HG02938 (cell line): Measurements from ENCODE around the gene NOXA1.

ENCODE experiments used
- ATAC-seq: cut with Tn5 transposase; IDR thresholded peaks from one replicate; pipeline ENCODE4 v1.9.1; 2021; ENCODE audit warnings: mild to moderate bottlenecking, moderate library complexity; ENCODE audit not compliant: unreplicated experiment

NOXA1 gene

GRCh38 chr9:137387891-137388560 lies 35.2 kb upstream of the NOXA1 start:
- no peak for ATAC-seq

GRCh38 chr9:137388589-137389427 lies 34.4 kb upstream of the NOXA1 start:
- no peak for ATAC-seq

DNA sequence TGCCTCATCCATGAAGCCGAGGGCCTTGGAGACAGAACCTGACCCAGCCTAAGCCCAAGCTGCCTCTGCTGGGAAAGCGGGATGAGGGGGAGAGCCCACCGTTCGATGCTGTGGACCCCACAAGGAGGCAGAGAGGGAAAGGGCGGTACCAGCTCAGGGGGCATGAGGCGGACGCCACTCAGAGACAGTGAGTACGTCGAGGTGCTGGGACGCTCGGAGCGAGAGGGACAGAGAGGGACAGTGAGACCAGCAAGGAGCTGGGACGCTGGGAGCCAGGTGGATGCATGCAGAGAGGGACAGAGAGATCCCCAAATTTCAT lies 33.8 kb upstream of the NOXA1 start:
- no peak for ATAC-seq

- no peak for ATAC-seq
Measured at GRCh38 chr9:137390553-137391410, 32.4 kb upstream of the NOXA1 start.

- no peak for ATAC-seq
Measured at GRCh38 chr9:137391411-137391754, 31.8 kb upstream of the NOXA1 start.

DNA sequence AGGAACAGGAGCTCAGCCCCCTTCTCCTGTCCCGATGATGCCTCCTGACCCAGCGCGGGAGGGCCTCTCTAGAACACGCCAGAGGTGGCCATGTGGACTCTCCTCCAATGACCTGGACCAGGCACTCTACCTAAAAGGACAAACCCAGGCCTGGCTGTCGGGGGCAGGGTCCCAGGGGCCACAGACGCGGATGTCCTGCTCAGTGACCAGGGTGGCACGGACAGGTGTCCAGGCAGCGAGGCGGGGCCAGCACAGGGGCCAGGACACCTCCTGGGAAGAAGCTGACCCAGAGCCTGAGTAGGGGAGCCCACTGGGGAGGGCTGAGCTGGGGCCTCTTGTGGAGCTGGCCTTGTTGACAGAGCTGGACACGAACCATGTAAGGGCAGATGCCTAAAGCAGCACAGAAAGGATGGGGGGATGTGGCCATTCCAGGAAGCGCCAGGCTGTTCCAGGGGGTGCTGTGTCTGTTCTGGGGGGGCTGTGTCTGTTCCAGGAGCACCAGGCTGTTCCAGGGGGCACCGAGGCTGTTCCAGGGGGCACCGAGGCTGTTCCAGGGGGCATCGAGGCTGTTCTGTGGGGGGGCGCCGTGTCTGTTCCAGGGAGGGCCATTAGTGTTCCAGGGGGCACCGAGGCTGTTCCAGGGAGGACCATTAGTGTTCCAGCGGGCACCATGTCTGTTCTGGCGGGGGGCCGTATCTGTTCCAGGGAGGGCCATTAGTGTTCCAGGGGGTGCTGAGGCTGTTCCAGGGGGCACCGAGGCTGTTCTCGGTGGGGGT lies 30.8 kb upstream of the NOXA1 start:
- no peak for ATAC-seq

DNA sequence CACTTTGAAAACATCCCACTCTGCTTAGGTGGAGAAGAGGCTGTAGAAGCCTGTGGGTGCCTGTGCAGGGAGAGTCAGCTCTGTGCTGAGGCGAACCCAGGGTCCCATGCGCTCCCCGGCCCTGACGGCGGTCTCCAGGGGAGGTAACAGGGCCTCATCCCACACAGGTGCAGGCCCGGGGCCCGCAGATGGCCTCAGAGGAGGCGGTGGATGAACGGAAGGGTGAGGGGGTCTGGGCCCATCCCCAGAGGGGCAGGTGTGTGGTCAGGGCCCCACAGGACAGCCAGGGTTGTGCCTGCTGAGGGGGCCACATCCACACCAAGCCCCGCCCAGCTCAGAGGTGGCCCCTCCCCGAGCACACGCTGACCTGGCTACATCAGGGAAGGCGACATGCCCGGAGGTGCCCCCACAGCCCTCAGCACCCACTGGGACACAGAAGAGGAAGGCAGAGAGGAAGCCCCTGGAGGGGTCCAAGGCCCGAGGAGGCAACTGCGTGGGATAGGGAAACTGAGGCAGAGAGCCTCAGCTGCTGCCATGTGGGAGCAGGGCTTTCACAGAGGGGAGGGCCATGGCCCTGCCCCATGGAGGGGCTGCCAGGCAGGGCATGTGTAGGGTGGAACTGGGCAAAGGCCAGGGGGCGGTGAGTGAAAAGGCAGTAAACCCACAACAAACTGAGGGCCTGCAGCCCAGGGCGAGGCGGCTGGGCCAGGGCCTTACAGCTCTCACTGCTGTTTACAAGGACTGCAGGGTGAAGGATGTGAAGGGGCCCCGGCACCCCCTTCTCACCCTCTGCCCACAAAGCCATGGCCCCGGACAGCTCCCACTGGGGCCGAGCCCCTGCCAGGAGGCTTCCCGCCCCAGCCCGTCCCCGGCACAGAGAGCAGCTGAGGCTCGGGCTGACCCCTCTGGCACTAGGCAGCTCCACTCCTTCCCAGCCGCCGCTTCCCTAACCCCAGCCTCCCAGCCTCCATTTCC lies 29.7 kb upstream of the NOXA1 start:
- no peak for ATAC-seq

DNA sequence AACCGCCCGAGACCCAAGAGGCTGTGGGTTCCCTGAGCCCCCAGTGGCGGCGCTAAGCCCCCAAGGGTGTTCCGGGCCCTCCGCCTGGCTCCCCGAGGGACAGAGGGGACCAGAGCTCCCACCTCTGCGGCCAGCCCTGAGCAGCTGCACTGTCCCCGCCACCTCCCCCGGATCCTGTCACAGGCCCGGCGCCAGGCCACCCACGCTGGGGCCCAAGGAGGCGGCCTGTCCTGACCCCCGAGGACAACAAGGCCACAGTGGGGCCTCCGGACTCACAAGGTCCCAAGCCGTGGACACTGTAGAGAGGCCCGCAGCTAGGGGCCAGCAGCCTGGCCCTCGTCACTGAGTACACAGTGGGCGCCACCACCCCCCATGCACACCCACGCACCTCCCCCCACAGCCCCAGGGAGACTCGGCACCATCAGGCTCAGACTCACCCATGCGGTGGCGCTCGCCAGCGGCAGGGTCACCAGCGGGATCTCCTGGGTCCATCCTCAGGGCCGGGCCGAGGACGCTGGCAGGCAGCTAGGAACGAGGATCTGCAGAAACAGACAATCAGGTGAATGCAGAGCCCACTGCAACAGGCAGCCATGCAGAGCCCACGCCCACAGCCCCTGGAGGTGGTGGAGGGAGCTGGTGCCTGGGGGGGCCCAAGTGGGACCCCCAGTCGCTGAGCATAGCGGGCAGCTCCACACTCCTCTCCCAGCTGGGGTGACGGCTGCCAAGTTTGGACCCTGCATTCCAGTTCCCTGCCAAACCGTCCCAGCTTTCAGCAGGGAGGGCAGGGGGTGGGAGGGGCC lies 28.1 kb upstream of the NOXA1 start:
- ATAC-seq = no peak

GRCh38 chr9:137395666-137396010 lies 27.6 kb upstream of the NOXA1 start:
- no peak for ATAC-seq

DNA sequence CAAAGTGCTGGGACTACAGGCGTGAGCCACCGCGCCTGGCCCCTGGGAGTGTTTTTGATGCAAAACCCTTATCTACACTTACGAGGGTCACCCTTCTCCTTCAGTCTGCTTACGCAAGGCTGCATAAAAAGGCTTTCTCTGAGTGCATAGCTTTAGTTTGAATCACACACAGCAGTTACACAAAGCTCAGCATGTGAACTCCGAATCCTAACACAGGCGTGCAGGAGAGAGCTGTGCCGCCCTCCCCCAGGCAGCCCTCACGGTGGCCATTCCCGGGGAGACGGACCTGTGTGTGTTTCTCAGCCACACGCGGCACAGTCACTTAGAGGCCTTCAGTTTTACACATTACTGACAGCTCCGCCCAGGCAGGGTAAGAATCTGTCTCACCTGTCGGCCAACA lies 27.0 kb upstream of the NOXA1 start:
- no peak for ATAC-seq

- ATAC-seq = no peak
Measured at GRCh38 chr9:137396634-137397367, 26.4 kb upstream of the NOXA1 start.

DNA sequence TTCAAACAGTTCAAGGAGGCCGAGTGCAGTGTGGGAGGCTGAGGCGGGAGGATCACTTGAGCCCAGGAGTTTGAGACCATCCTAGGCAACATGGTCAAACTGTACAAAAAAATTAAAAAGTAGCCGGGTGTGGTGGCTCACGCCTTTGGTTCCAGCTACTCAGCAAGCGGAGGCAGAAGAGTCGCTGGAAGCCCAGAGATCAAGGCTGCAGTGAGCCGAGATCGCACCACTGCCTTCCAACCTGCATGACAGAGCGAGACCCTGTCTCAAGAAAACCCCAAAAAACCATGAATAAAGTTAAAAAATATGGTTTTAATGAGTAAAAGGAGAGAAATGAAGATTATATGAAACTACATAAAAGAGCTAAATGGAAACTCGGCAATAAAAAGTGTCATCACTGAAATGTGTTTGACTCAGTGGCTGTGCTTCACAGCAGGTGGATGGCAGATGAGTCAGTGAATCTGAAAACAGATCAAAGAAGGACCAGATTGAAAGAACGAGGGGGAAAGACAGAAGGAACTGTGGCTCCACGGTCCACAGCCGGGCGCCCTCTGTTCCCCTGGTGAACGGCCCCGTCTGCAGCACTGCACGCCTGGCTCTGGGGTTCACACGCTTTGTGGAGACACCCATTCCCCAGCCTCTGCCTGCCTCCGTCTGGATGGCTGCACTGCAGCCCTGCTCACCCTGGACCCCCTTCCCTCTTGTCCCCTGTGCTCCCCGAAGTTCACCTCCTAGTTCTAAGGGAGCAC lies 25.3 kb upstream of the NOXA1 start:
- ATAC-seq = no peak

DNA sequence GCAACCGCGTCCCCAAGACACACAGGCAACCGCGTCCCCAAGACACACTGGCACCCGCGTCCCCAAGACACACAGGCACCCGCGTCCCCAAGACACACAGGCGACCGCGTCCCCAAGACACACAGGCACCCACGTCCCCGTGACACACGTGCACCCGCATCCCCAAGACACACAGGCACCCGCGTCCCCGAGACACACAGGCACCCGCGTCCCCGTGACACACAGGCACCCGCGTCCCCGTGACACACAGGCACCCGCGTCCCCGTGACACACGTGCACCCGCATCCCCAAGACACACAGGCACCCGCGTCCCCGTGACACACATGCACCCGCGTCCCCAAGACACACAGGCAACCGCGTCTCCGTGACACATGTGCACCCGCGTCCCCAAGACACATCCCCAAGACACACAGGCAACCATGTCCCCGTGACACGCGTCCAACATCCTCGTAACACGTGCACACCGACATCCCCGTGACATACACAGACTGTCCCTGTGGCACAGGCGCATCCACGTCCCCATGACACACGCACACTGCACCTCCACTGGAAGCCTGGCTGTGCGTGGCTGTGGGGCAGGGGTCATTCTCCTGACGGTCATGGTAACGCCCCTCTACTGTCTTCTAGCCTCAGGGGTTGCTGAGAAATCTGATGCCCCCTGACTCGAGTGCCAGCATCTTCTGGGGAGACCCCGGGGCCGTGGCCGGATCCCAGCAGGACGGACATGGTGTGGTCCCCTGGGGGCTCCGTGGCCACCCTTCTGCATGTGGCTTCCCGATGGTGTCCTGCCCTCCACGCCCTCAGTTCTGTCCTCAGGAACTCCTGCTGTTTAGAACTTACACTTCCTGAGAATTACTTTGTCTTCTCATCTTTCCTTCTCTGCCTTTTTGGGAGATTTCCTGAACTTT lies 24.4 kb upstream of the NOXA1 start:
- ATAC-seq = no peak

DNA sequence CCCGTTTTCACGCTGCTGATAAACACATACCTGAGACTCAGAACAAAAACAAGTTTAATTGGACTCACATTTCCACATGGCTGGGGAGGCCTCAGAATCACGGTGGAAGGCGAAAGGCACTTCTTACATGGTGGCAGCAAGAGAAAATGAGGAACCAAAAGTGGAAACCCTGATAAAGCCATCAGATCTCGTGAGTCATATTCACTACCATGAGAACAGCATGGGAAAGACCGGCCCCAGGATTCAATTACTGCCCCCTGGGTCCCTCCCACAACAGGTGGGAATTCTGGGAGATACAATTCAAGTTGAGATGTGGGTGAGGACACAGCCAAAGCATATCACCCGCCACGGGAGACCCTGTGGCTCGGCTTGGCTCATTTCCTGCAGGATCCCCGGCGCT lies 20.4 kb upstream of the NOXA1 start:
- no peak for ATAC-seq

DNA sequence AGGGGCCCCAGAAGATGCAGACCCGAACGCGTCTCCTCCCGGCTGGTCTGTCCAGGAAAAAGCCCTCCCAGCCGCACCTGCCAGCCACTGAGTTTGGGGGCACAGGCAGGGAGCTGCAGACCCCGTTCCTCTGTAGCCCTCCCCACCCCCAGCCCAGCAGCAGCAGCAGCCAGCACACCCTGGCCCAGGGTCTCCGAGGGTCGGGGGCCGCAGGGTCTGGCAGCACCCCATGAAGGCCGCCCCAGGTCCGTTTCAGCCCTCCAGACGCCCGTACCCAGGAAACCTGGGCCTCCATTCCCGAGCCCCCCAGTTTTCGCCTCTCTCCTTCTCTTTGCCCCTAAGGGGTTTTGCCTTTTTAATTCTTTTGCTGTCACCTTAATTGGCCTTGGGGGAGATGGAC lies 19.9 kb upstream of the NOXA1 start:
- no peak for ATAC-seq

DNA sequence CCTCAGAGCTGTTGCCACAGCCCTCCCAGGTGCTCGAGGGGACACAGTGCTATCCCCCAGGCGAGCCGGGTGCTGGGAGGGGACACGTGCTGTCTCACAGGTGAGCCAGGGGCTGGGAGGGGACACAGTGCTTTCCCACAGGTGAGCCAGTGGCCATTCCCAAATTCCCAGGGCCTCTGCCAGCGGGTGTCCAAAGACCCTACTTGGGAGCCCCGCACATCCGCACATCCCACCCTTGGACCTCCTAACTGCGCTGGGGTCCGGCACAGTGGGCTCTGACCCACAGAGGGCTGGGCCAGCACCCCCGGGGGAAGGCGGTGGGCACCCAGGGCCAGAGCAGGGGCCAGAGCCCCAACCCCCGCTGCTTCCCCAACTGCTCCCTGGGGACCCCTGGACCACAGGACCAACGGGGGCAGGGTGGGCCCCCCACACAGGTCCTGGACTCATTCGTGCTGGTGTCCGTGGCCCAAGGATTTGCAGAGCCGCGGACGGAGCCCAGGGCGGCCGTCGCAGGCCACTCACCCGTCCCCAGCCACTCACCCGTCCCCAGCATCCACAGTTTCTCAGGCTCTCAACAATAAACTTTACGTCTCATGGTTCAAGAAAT lies 18.1 kb upstream of the NOXA1 start:
- no peak for ATAC-seq
